ENCODE data around the gene ZFHX3. TPM values are rescaled to one million over a fixed set of nuclear protein-coding genes. Genes with fewer than 3 reads are reported as not detected.

ZFHX3 gene
- total RNA-seq, 2 experiments from 2014 or later = 0.63 to 0.64 TPM

DNA sequence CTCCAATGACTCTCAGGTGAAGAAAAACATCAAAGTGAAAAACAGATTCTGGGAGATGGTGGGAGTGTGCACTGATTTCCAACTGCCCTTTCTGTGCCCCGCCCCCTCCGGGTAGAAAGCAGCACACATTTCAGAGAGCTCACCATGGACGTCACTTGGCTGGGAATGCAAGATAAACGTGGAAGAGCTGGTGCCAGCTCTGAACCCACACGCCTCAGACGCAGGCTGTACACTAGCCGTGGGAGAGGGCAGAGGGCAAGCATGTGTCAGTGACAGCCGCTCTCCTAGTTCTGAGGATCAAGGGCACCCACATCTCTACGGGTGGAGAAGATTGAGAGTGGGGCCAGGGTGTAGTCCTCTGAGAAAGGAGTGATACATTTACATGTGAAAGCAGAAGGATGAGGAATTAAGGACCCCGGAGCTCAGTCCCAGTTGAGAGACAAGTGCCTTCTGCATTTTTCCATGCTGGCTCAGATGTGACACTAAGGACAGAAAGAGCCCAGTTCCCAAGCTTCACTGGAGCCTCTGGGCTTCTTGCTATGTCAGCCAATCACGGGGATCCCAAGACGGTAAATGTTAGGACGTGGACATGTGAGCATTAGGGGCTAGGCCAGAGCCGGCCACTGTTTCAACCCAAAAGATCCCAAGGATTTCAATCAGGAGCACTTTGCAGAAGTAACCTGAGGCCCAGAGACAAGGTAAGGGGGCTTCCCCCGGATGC, 101.3 kb downstream of the ZFHX3 start:
- Histone ChIP-seq H3K27me3 (ENCODE audit: control insufficient read depth in 1 of 2, insufficient read depth in 2 of 2, low read length in 2 of 2) (no peaks in the 10 kb centered on the region), H3K4me1 (ENCODE audit: insufficient read depth, low read length) (no peaks in the 10 kb centered on the region), H3K4me3 (ENCODE audit: low read length) (no peak overlapping the region), H3K9me3 (ENCODE audit: control insufficient read depth in 1 of 2, insufficient read depth in 1 of 2, low read length in 2 of 2) (peaks cover 0 to 9% of the 10 kb centered on the region in 2 experiments), H3K27ac (ENCODE audit: low read depth in 1 of 2, low read length in 2 of 2) (no peak overlapping the region), H3K36me3 (ENCODE audit: insufficient read depth, low read length) (no peaks in the 10 kb centered on the region)
- POLR2A ChIA-PET = no interaction called here
- H3K36me3 Mint-ChIP-seq (ENCODE audit: low read depth) = no peaks in the 10 kb centered on the region
- no peak overlapping the region for H3K4me3 Mint-ChIP-seq
- no peaks in the 10 kb centered on the region for H3K9me3 Mint-ChIP-seq
- H3K4me1 Mint-ChIP-seq (ENCODE audit: low read depth) = no peaks in the 10 kb centered on the region
- TF ChIP-seq, protein P1, sequence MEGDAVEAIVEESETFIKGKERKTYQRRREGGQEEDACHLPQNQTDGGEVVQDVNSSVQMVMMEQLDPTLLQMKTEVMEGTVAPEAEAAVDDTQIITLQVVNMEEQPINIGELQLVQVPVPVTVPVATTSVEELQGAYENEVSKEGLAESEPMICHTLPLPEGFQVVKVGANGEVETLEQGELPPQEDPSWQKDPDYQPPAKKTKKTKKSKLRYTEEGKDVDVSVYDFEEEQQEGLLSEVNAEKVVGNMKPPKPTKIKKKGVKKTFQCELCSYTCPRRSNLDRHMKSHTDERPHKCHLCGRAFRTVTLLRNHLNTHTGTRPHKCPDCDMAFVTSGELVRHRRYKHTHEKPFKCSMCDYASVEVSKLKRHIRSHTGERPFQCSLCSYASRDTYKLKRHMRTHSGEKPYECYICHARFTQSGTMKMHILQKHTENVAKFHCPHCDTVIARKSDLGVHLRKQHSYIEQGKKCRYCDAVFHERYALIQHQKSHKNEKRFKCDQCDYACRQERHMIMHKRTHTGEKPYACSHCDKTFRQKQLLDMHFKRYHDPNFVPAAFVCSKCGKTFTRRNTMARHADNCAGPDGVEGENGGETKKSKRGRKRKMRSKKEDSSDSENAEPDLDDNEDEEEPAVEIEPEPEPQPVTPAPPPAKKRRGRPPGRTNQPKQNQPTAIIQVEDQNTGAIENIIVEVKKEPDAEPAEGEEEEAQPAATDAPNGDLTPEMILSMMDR (IDR thresholded peaks at IDR 0.05) = no peak
- no peaks in the 10 kb centered on the region for H3K27me3 Mint-ChIP-seq
- H3K27ac Mint-ChIP-seq = no peak overlapping the region
- DNase-seq (no peak), ATAC-seq (ENCODE audit: poor library complexity) (no peak)
- intact Hi-C loops (cut with DNase I, micrococcal nuclease) = no loop called here
- CTCF ChIA-PET = no interaction called here

DNA sequence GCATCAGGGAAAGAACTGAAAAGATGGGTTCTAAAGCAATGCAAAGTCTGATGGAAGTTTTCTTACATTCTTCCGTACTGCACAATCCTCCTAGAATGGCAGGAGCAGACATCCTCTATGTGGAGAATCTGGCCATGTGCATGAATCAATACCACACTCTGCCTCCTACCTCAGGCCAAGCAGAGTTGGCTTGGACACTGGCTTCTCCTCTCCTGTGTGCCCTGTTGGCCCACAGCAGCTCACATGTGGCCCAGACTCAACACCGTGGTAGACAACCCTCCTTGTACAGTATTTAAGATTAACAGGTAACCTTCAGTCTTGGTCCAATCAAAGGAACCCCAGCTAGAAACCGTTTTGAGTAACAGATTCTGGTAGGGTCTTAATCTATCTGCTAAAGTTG, 101.9 kb downstream of the ZFHX3 start:
- intact Hi-C loops (cut with DNase I, micrococcal nuclease) = no loop called here
- POLR2A ChIA-PET = no interaction called here
- DNase-seq (no peak), ATAC-seq (ENCODE audit: poor library complexity) (no peak)
- H3K9me3 Mint-ChIP-seq = no peaks in the 10 kb centered on the region
- H3K27ac ChIP-seq (ENCODE audit: low read depth in 1 of 2, low read length in 2 of 2) = no peak overlapping the region
- H3K4me3 Mint-ChIP-seq = no peak overlapping the region
- no peak overlapping the region for H3K27ac Mint-ChIP-seq
- no peaks in the 10 kb centered on the region for H3K27me3 ChIP-seq (ENCODE audit: control insufficient read depth in 1 of 2, insufficient read depth in 2 of 2, low read length in 2 of 2)
- no peaks in the 10 kb centered on the region for H3K4me1 Mint-ChIP-seq (ENCODE audit: low read depth)
- H3K4me3 ChIP-seq (ENCODE audit: low read length) = no peak overlapping the region
- H3K36me3 Mint-ChIP-seq (ENCODE audit: low read depth) = no peaks in the 10 kb centered on the region
- CTCF ChIA-PET = no interaction called here
- H3K9me3 ChIP-seq (ENCODE audit: control insufficient read depth in 1 of 2, insufficient read depth in 1 of 2, low read length in 2 of 2) = peaks cover 0 to 9% of the 10 kb centered on the region in 2 experiments
- no peaks in the 10 kb centered on the region for H3K4me1 ChIP-seq (ENCODE audit: insufficient read depth, low read length)
- TF ChIP-seq, protein P1 (IDR thresholded peaks at IDR 0.05) = no peak
- H3K27me3 Mint-ChIP-seq = no peaks in the 10 kb centered on the region
- no peaks in the 10 kb centered on the region for H3K36me3 ChIP-seq (ENCODE audit: insufficient read depth, low read length)

DNA sequence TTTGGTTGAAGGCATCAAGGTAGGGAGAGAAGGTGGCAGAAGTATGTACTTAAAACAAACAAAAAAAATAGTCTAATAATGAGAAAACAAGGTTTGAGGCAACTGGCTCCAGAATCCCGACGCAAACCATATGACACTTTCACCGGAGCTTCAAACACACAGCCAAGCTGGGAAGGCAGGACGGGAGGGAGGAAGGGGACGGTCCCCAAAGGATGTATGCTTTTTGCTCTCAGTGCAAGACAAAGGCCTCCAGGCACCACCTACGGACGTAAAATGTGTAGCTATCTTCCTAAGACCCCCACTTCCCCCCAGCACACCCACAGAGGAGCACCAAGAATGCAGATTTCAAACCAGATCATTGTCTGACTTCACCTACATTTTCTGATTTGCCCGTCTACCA, 102.3 kb downstream of the ZFHX3 start:
- POLR2A ChIA-PET = no interaction called here

More for the DNA sequence above, 102.3 kb downstream of the ZFHX3 start:
- no peak for ATAC-seq (ENCODE audit: poor library complexity)
- H3K36me3 Mint-ChIP-seq (ENCODE audit: low read depth) = no peaks in the 10 kb centered on the region
- CTCF ChIA-PET = no interaction called here
- TF ChIP-seq, protein P1 (IDR thresholded peaks at IDR 0.05) = no peak
- no peak overlapping the region for H3K27ac Mint-ChIP-seq
- H3K27me3 Mint-ChIP-seq = no peaks in the 10 kb centered on the region
- Histone ChIP-seq H3K9me3 (ENCODE audit: control insufficient read depth in 1 of 2, insufficient read depth in 1 of 2, low read length in 2 of 2) (peaks cover 0 to 6% of the 10 kb centered on the region in 2 experiments), H3K4me1 (ENCODE audit: insufficient read depth, low read length) (no peaks in the 10 kb centered on the region), H3K4me3 (ENCODE audit: low read length) (no peak overlapping the region), H3K27me3 (ENCODE audit: control insufficient read depth in 1 of 2, insufficient read depth in 2 of 2, low read length in 2 of 2) (no peaks in the 10 kb centered on the region), H3K36me3 (ENCODE audit: insufficient read depth, low read length) (no peaks in the 10 kb centered on the region), H3K27ac (ENCODE audit: low read depth in 1 of 2, low read length in 2 of 2) (no peak overlapping the region)
- H3K4me1 Mint-ChIP-seq (ENCODE audit: low read depth) = no peaks in the 10 kb centered on the region
- no peaks in the 10 kb centered on the region for H3K9me3 Mint-ChIP-seq
- no peak overlapping the region for H3K4me3 Mint-ChIP-seq
- DNase-seq = no peak
- intact Hi-C loops (cut with DNase I, micrococcal nuclease) = no loop called here

All from CD4-positive, alpha-beta T cell (primary cell).